ENCODE measurements around the gene SOWAHB.

Gene SOWAHB

DNA sequence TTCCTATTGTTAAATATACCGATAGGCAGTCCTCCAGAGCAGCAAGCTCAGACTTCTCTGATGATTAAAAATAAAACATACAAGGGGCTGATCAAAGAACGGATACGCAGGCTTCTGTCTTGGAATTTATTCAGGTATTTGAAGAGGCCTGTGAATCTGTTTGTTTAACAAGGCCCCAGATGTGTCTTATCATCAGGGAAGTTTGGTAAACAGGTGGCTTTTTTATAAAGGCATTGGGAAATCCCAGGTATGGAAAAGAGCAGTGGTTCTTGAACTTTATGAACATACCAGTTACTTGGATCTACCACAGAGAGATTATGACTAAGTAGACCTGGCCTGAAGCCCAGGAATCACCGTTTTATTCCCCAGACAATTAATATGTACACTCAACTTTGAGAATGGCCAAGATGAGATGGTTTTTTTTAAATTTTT, 47.9 kb downstream of the SOWAHB start:
- no peak for DNase-seq (ENCODE audit: low spot score)
